Tibial artery (tissue), 4 donors: Measurements from ENCODE around the gene NAA25.

Experiments
- DNase-seq, 2 donors: peaks; one replicate each; pipeline ENCODE4 v3.0.0-alpha.2; 2019
- H3K27ac ChIP-seq, 2 donors: fragments of 200-600 bp; sonication (generic) in 1 of 2; 1 replicate in 1 of 2; 2 replicates in 1 of 2; pipeline ENCODE4 v1.5.1; 2018 to 2019; ENCODE audit warnings: mild to moderate bottlenecking in 1 of 2
- H3K27me3 ChIP-seq, 2 donors: fragments of 200-600 bp; sonication (generic) in 1 of 2; one replicate each; pipeline versions ENCODE4 v1.5.1 to v1.6.0; 2016 to 2019
- H3K36me3 ChIP-seq, 3 donors: fragments of 200-600 bp; sonication (generic) in 2 of 3; one replicate each; pipeline ENCODE4 v1.5.1; 2016 to 2019; ENCODE audit warnings: mild to moderate bottlenecking in 2 of 3
- H3K4me1 ChIP-seq, 4 donors: fragments of 200-600 bp; sonication (generic) in 2 of 4; 1 replicate in 3 of 4; 2 replicates in 1 of 4; pipeline ENCODE4 v1.5.1; 2016 to 2019
- H3K4me3 ChIP-seq, 2 donors: fragments of 200-600 bp; sonication (generic) in 1 of 2; 1 replicate in 1 of 2; 2 replicates in 1 of 2; pipeline ENCODE4 v1.5.1; 2018 to 2019; ENCODE audit warnings: mild to moderate bottlenecking in 2 of 2
- H3K9me3 ChIP-seq, 3 donors: fragments of 200-600 bp; sonication (generic) in 1 of 3; one replicate each; pipeline ENCODE4 v1.5.1; 2016 to 2019
- intact Hi-C: fragments of 100-400 bp; cut with DNase I; formaldehyde crosslinking; loops from one replicate; pipeline ENCODE4 v1.15.0; 2023; ENCODE audit warnings: low total_unique reads
- TF ChIP-seq, protein P1 (sequence below), 2 experiments: fragments of 200-600 bp in 1 of 2; fragments of 450-650 bp in 1 of 2; IDR thresholded peaks; one replicate each; pipeline ENCODE4 v1.5.1; 2017 to 2019; ENCODE audit warnings: antibody characterized with exemption in 2 of 2, mild to moderate bottlenecking in 1 of 2, moderate library complexity in 1 of 2

NAA25 gene

DNA sequence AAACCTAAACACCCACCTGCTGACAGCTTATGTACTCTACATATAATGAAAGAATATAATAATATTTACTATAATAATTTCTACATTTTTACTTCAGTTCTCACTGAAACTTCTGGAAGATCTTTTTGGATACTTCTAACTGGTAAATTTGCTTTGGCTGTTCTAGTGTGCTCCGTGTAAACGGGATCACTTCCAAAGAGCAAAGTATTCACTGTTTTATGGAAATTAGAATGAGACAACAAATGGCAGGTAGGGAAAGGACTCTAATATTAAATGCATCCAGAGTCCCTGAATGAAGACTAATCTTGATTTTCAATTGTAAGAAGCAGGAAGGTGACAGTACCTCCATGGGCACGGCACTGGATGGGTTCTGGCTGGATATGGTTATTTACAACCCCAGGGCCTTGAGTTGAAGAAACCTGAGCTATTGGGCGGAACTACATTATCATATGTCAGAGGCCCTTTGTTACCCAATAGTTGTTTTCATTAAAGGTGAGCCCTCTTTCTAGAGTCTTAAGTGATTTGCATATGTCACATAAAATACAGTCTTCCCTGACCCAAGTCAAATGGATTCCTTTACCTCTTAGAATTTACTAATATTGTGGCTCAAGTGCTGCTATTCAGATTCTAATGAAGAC, 84.7 kb downstream of the NAA25 start:
- Histone ChIP-seq H3K27me3 (no peaks in the 10 kb centered on the region), H3K4me1 (peaks cover 0 to 4% (median 0%) of the 10 kb centered on the region in 4 donors), H3K36me3 (peaks cover 16 to 75% (median 50%) of the 10 kb centered on the region in 3 donors), H3K4me3 (no peak overlapping the region), H3K27ac (no peak overlapping the region), H3K9me3 (no peaks in the 10 kb centered on the region)
- intact Hi-C loops = no loop called here
- DNase-seq = no peak
- TF ChIP-seq, protein P1, sequence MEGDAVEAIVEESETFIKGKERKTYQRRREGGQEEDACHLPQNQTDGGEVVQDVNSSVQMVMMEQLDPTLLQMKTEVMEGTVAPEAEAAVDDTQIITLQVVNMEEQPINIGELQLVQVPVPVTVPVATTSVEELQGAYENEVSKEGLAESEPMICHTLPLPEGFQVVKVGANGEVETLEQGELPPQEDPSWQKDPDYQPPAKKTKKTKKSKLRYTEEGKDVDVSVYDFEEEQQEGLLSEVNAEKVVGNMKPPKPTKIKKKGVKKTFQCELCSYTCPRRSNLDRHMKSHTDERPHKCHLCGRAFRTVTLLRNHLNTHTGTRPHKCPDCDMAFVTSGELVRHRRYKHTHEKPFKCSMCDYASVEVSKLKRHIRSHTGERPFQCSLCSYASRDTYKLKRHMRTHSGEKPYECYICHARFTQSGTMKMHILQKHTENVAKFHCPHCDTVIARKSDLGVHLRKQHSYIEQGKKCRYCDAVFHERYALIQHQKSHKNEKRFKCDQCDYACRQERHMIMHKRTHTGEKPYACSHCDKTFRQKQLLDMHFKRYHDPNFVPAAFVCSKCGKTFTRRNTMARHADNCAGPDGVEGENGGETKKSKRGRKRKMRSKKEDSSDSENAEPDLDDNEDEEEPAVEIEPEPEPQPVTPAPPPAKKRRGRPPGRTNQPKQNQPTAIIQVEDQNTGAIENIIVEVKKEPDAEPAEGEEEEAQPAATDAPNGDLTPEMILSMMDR (IDR thresholded peaks at IDR 0.05) = no peak

DNA sequence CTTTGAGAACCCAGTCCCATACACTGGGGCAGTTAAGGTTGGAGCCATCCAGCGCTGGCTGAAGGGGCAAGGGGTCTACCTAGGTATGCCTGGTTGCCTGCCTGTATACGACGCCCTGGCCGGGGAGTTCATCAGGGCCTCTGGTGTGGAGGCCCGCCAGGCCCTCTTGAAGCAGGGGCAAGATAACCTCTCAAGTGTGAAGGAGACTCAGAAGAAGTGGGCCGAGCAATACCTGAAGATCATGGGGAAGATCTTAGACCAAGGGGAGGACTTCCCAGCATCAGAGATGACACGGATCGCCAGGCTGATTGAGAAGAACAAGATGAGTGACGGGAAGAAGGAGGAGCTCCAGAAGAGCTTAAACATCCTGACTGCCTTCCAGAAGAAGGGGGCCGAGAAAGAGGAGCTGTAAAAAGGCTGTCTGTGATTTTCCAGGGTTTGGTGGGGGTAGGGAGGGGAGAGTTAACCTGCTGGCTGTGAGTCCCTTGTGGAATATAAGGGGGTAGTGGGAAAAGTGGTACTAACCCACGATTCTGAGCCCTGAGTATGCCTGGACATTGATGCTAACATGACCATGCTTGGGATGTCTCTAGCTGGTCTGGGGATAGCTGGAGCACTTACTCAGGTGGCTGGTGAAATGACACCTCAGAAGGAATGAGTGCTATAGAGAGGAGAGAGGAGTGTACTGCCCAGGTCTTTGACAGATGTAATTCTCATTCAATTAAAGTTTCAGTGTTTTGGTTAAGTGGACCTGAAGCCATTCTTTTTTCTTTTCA, 86.2 kb downstream of the NAA25 start:
- no peak for DNase-seq
- intact Hi-C loops = no loop called here
- Histone ChIP-seq H3K4me1 (peaks cover 0 to 4% (median 0%) of the 10 kb centered on the region in 4 donors), H3K9me3 (no peaks in the 10 kb centered on the region), H3K36me3 (peaks cover 20 to 68% (median 45%) of the 10 kb centered on the region in 3 donors), H3K27ac (no peak overlapping the region), H3K27me3 (no peaks in the 10 kb centered on the region), H3K4me3 (no peak overlapping the region)
- TF ChIP-seq, protein P1 (IDR thresholded peaks at IDR 0.05) = no peak

DNA sequence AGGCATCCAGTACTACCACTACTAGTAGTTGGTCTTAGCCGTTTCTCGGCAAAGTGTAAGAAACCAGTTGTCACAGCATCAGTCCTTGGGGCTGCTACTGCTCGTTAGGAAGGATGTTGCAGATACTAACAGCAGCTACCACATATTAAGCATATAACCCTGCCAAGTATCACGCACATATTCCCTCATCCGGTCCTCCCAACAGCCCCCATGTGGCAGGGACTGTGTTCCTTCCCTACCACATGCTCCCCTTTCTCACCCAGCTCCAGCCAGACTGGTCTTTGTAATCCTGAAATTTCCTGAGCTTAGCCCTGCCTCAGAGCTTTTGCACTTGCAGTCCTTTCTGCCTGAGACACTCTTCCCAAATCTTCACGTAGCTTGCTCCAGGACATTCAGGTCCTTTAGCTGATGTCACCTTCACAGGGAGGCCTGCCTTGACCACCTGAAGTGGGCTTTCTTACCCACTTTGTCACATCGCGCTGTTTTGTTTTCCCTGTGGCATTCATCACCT, 87.6 kb downstream of the NAA25 start:
- Histone ChIP-seq H3K4me1 (peaks cover 0 to 4% (median 0%) of the 10 kb centered on the region in 4 donors), H3K9me3 (no peaks in the 10 kb centered on the region), H3K36me3 (peaks cover 20 to 78% (median 45%) of the 10 kb centered on the region in 3 donors), H3K4me3 (no peak overlapping the region), H3K27me3 (no peaks in the 10 kb centered on the region), H3K27ac (no peak overlapping the region)
- DNase-seq = no peak
- intact Hi-C loops = no loop called here
- TF ChIP-seq, protein P1 (IDR thresholded peaks at IDR 0.05) = no peak

DNA sequence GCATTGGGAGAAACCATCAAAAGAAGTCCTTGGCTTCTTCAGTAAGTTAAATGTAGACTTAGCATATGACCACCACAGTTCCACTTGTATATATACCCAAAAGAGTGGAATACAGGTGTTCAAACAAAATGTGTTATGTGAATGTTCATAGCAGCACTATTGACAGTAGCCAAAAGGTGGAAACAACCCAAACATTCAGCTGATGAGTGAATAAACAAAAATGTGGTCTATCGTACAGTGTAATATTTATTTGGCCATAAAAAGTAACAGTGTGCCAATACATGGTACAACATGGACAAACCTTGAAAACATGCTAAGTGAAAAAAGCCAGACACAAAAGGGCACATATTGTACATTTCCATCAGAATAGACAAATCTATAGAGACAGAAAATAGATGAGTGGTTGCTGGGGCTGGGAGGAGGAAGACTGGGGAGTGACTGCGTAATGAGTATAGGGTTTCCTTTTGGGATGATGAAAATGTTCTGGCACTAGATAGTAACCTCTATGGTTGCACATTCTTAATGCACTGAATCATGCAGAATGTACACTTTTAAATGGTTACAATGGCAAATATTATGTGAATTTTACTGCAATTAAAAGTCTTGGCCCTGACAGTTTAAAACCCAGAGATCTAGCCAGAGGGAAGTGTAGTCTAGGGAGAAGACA, 89.9 kb downstream of the NAA25 start:
- intact Hi-C loops = no loop called here
- no peak for DNase-seq

DNA sequence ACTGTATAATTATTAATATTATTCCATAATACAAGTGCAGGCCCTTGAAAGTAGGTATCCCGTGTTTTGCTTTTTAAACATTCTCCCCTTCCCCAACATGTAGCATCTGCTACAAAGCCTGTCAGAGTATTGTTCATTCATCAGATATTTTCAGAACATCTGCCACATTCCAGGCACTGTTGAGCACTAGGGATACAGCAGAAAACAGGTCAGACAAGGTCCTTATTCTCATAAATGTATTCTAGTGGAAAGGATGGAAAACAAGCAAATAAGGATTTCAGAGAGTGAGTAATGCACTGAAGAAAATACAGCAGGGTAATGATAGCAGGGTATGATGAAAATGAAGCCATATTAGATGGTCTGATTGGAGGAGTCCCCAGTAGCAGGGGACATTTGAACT, 91.5 kb downstream of the NAA25 start:
- Histone ChIP-seq H3K4me1 (peaks cover 0 to 20% (median 13%) of the 10 kb centered on the region in 4 donors), H3K36me3 (peaks cover 5 to 43% (median 18%) of the 10 kb centered on the region in 3 donors), H3K9me3 (no peaks in the 10 kb centered on the region), H3K27me3 (no peaks in the 10 kb centered on the region), H3K27ac (no peak overlapping the region), H3K4me3 (no peak overlapping the region)
- DNase-seq = no peak
- TF ChIP-seq, protein P1 (IDR thresholded peaks at IDR 0.05) = no peak
- intact Hi-C loops = no loop called here

More for the DNA sequence above, 89.9 kb downstream of the NAA25 start:
- H3K27ac ChIP-seq = no peak overlapping the region
- H3K4me3 ChIP-seq = no peak overlapping the region
- H3K9me3 ChIP-seq = no peaks in the 10 kb centered on the region
- TF ChIP-seq, protein P1 (IDR thresholded peaks at IDR 0.05) = no peak
- H3K4me1 ChIP-seq = peaks cover 0 to 16% (median 10%) of the 10 kb centered on the region in 4 donors
- peaks cover 14 to 60% (median 33%) of the 10 kb centered on the region in 3 donors for H3K36me3 ChIP-seq
- H3K27me3 ChIP-seq = no peaks in the 10 kb centered on the region
